GM19240 (cell line): ENCODE data around the gene FAXC.
"Not testable (repeated sequence)": the region's sequence is repeated elsewhere in the genome, so short reads cannot be mapped to it uniquely, and the experiment has no call there.

Experiments used
- DNase-seq: peaks from one replicate; pipeline ENCODE4 v3.0.0; 2011; ENCODE audit warnings: low spot score; ENCODE audit not compliant: insufficient read length

FAXC gene

GRCh38 chr6:99341862-99342455, 7.5 kb downstream of the FAXC start:
- DNase-seq, result no peak

- DNase-seq, result no peak
These were observed 11.3 kb downstream of the FAXC start for GRCh38 chr6:99338188-99338587.

GRCh38 chr6:99335298-99335697, 14.2 kb downstream of the FAXC start:
- DNase-seq, result not testable (repeated sequence)

GRCh38 chr6:99334526-99335127, 14.8 kb downstream of the FAXC start:
- DNase-seq, result no peak

GRCh38 chr6:99333068-99333467, 16.4 kb downstream of the FAXC start:
- DNase-seq, result peak; percentile 79

- DNase-seq, result no peak
These were observed 17.9 kb downstream of the FAXC start for GRCh38 chr6:99331531-99331930.

- DNase-seq, result peak; percentile 52
These were observed 19.3 kb downstream of the FAXC start for GRCh38 chr6:99330159-99330558.

GRCh38 chr6:99324996-99325395, 24.5 kb downstream of the FAXC start:
- DNase-seq, result no peak

- DNase-seq, result no peak
These were observed 30.9 kb downstream of the FAXC start for GRCh38 chr6:99318566-99318965.

GRCh38 chr6:99312354-99312753, 37.1 kb downstream of the FAXC start:
- no peak for DNase-seq

GRCh38 chr6:99310553-99310952, 38.9 kb downstream of the FAXC start:
- DNase-seq, result no peak

GRCh38 chr6:99309557-99309956, 39.9 kb downstream of the FAXC start:
- no peak for DNase-seq

GRCh38 chr6:99308788-99309187, 40.7 kb downstream of the FAXC start:
- DNase-seq, result no peak

- DNase-seq, result no peak
These were observed 42.1 kb downstream of the FAXC start for GRCh38 chr6:99307295-99307907.

GRCh38 chr6:99306341-99306740, 43.1 kb downstream of the FAXC start:
- DNase-seq, result no peak

- no peak for DNase-seq
These were observed 44.4 kb downstream of the FAXC start for GRCh38 chr6:99305021-99305554.

GRCh38 chr6:99297415-99297814, 52.1 kb downstream of the FAXC start:
- DNase-seq, result no peak

- no peak for DNase-seq
These were observed 52.5 kb downstream of the FAXC start for GRCh38 chr6:99297006-99297405.

- no peak for DNase-seq
These were observed 53.2 kb downstream of the FAXC start for GRCh38 chr6:99296261-99296660.

GRCh38 chr6:99295276-99295675, 54.2 kb downstream of the FAXC start:
- no peak for DNase-seq

- DNase-seq, result no peak
These were observed 54.7 kb downstream of the FAXC start for GRCh38 chr6:99294786-99295185.

- DNase-seq, result no peak
These were observed 59.8 kb downstream of the FAXC start for GRCh38 chr6:99289701-99290100.

GRCh38 chr6:99288668-99289067, 60.8 kb downstream of the FAXC start:
- no peak for DNase-seq
